ENCODE data around the gene ITPKB.
"Not testable (repeated sequence)": the region's sequence is repeated elsewhere in the genome, so short reads cannot be mapped to it uniquely, and the experiment has no call there.

Gene ITPKB

GRCh38 chr1:226754793-226755533 lies 15.9 kb upstream of the ITPKB start:
- no peak for DNase-seq (ENCODE audit: low read depth, low spot score)

GRCh38 chr1:226754097-226754496 lies 15.0 kb upstream of the ITPKB start:
- no peak for DNase-seq (ENCODE audit: low read depth, low spot score)

- DNase-seq (ENCODE audit: low read depth, low spot score), result no peak
Measured at GRCh38 chr1:226751703-226752102, 12.6 kb upstream of the ITPKB start.

GRCh38 chr1:226751214-226751613 lies 12.1 kb upstream of the ITPKB start:
- no peak for DNase-seq (ENCODE audit: low read depth, low spot score)

GRCh38 chr1:226749467-226749866 lies 10.4 kb upstream of the ITPKB start:
- DNase-seq (ENCODE audit: low read depth, low spot score), result no peak

- no peak for DNase-seq (ENCODE audit: low read depth, low spot score)
Measured at GRCh38 chr1:226748306-226748705, 9.2 kb upstream of the ITPKB start.

- DNase-seq (ENCODE audit: low read depth, low spot score), result not testable (repeated sequence)
Measured at GRCh38 chr1:226747519-226748263, 8.6 kb upstream of the ITPKB start.

- no peak for DNase-seq (ENCODE audit: low read depth, low spot score)
Measured at GRCh38 chr1:226743259-226743658, 4.2 kb upstream of the ITPKB start.

GRCh38 chr1:226741009-226741408 lies 1.9 kb upstream of the ITPKB start:
- no peak for DNase-seq (ENCODE audit: low read depth, low spot score)

GRCh38 chr1:226739696-226740065 lies 599 bp upstream of the ITPKB start:
- DNase-seq (ENCODE audit: low read depth, low spot score), result no peak

GRCh38 chr1:226738421-226738994 lies 574 bp downstream of the ITPKB start:
- no peak for DNase-seq (ENCODE audit: low read depth, low spot score)

GRCh38 chr1:226737819-226738420 lies 1.2 kb downstream of the ITPKB start:
- no peak for DNase-seq (ENCODE audit: low read depth, low spot score)

- DNase-seq (ENCODE audit: low read depth, low spot score), result no peak
Measured at GRCh38 chr1:226736908-226737818, 1.9 kb downstream of the ITPKB start.

- no peak for DNase-seq (ENCODE audit: low read depth, low spot score)
Measured at GRCh38 chr1:226736001-226736907, 2.8 kb downstream of the ITPKB start.

GRCh38 chr1:226735576-226735975 lies 3.5 kb downstream of the ITPKB start:
- no peak for DNase-seq (ENCODE audit: low read depth, low spot score)

GRCh38 chr1:226734611-226735153 lies 4.4 kb downstream of the ITPKB start:
- no peak for DNase-seq (ENCODE audit: low read depth, low spot score)

GRCh38 chr1:226733876-226734275 lies 5.2 kb downstream of the ITPKB start:
- DNase-seq (ENCODE audit: low read depth, low spot score), result no peak

GRCh38 chr1:226733304-226733703 lies 5.8 kb downstream of the ITPKB start:
- no peak for DNase-seq (ENCODE audit: low read depth, low spot score)

GRCh38 chr1:226732856-226733291 lies 6.2 kb downstream of the ITPKB start:
- DNase-seq (ENCODE audit: low read depth, low spot score), result no peak
